ENCODE data around the gene STK25.

DNA sequence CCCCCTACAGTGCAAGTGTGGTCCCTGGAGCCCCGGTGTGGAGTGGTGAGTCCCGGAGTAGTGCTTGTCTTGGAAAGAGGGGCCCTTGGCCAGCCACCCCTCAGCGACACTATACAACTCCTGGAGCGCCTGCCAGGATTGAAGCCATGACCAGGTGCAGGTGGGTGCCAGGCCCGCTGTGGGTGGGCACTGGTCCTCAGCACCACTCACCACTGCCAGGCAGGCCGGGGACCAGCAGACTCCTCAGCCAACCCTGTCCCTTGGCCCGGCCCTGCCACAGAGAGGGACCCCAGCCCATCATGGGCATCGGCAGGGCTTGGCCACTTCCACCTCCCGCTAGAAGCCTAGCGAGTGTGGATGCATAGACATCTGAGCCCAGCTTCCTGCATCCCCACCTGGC, 42.2 kb downstream of the STK25 start:
- TF ChIP-seq, protein P1, sequence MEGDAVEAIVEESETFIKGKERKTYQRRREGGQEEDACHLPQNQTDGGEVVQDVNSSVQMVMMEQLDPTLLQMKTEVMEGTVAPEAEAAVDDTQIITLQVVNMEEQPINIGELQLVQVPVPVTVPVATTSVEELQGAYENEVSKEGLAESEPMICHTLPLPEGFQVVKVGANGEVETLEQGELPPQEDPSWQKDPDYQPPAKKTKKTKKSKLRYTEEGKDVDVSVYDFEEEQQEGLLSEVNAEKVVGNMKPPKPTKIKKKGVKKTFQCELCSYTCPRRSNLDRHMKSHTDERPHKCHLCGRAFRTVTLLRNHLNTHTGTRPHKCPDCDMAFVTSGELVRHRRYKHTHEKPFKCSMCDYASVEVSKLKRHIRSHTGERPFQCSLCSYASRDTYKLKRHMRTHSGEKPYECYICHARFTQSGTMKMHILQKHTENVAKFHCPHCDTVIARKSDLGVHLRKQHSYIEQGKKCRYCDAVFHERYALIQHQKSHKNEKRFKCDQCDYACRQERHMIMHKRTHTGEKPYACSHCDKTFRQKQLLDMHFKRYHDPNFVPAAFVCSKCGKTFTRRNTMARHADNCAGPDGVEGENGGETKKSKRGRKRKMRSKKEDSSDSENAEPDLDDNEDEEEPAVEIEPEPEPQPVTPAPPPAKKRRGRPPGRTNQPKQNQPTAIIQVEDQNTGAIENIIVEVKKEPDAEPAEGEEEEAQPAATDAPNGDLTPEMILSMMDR (IDR thresholded peaks at IDR 0.05; ENCODE audit: low read length), result no peak
- TF ChIP-seq EZH2phosphoT487 (IDR thresholded peaks at IDR 0.05; ENCODE audit: low read length) (no peak), EZH2 (optimal IDR thresholded peaks at IDR 0.05; ENCODE audit: low read depth, low read length) (no peak)
